ENCODE results near the gene KHDC1.

DNA sequence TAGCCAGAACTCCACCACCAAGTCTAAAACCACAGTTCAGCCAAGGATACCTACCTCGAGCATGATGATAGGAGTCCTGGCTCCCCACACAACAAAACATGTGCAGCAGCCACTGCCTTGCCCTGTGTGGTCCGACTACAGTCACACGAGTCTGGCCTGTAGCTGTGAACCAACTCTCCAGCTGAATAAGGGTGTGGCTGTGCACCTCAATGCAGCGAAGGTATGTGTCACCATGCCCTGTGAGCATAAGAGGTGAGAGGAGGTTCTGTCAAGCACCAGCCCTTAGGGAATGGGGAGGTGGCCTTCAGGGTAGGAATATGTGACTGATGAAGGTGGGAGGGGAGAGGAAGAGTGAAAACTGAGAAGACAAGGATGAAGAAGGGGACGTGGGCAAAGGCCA is 21.0 kb downstream of the KHDC1 start:
- TF ChIP-seq, protein P1, sequence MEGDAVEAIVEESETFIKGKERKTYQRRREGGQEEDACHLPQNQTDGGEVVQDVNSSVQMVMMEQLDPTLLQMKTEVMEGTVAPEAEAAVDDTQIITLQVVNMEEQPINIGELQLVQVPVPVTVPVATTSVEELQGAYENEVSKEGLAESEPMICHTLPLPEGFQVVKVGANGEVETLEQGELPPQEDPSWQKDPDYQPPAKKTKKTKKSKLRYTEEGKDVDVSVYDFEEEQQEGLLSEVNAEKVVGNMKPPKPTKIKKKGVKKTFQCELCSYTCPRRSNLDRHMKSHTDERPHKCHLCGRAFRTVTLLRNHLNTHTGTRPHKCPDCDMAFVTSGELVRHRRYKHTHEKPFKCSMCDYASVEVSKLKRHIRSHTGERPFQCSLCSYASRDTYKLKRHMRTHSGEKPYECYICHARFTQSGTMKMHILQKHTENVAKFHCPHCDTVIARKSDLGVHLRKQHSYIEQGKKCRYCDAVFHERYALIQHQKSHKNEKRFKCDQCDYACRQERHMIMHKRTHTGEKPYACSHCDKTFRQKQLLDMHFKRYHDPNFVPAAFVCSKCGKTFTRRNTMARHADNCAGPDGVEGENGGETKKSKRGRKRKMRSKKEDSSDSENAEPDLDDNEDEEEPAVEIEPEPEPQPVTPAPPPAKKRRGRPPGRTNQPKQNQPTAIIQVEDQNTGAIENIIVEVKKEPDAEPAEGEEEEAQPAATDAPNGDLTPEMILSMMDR (IDR thresholded peaks at IDR 0.05) = no peak
- no peak for TF ChIP-seq POLR2A (IDR thresholded peaks at IDR 0.05; ENCODE audit: low read depth)
